WTC11 (cell line): ENCODE results near the gene KRT83.

Experiments
- CBFB ChIP-seq: sonication (generic); formaldehyde crosslinking; IDR thresholded peaks from 2 replicates; pipeline ENCODE4 v1.8.1; 2022; ENCODE audit warnings: mild to moderate bottlenecking, low read depth, missing genetic modification reagents
- CDX4 ChIP-seq: fragments of 250-450 bp; sonication (Bioruptor Pico); IDR thresholded peaks from 2 replicates; pipeline ENCODE4 v1.9.0; 2021; ENCODE audit warnings: moderate library complexity, mild to moderate bottlenecking, inconsistent platforms, borderline replicate concordance
- CTCF ChIP-seq: fragments of 200-600 bp; IDR thresholded peaks from 2 replicates; pipeline ENCODE4 v1.8.0; 2022; ENCODE audit warnings: antibody characterized with exemption
- E2F4 ChIP-seq: sonication (generic); formaldehyde crosslinking; IDR thresholded peaks from 2 replicates; pipeline ENCODE4 v1.8.1; 2022; ENCODE audit warnings: low read depth, mild to moderate bottlenecking, moderate library complexity, missing genetic modification reagents, borderline replicate concordance
- FOXP1 ChIP-seq: sonication (generic); formaldehyde crosslinking; IDR thresholded peaks from 2 replicates; pipeline ENCODE4 v1.8.0; 2022; ENCODE audit warnings: missing genetic modification reagents, mild to moderate bottlenecking, moderate library complexity, borderline replicate concordance
- USF1 ChIP-seq: sonication (generic); formaldehyde crosslinking; IDR thresholded peaks from 2 replicates; pipeline ENCODE4 v1.8.0; 2022; ENCODE audit warnings: mild to moderate bottlenecking, missing genetic modification reagents
- TF ChIP-seq, protein P1 (sequence below): sonication (generic); formaldehyde crosslinking; conservative IDR thresholded peaks from 2 replicates; pipeline ENCODE4 v1.8.1; 2022; ENCODE audit warnings: mild to moderate bottlenecking, missing genetic modification reagents
- TF ChIP-seq, protein P2 (sequence below): sonication (generic); formaldehyde crosslinking; IDR thresholded peaks from 2 replicates; pipeline ENCODE4 v1.8.1; 2023; ENCODE audit warnings: mild to moderate bottlenecking, missing genetic modification reagents
- TF ChIP-seq, protein P3 (sequence below): sonication (generic); formaldehyde crosslinking; IDR thresholded peaks from 2 replicates; pipeline ENCODE4 v1.8.0; 2023; ENCODE audit warnings: missing genetic modification reagents

DNA sequence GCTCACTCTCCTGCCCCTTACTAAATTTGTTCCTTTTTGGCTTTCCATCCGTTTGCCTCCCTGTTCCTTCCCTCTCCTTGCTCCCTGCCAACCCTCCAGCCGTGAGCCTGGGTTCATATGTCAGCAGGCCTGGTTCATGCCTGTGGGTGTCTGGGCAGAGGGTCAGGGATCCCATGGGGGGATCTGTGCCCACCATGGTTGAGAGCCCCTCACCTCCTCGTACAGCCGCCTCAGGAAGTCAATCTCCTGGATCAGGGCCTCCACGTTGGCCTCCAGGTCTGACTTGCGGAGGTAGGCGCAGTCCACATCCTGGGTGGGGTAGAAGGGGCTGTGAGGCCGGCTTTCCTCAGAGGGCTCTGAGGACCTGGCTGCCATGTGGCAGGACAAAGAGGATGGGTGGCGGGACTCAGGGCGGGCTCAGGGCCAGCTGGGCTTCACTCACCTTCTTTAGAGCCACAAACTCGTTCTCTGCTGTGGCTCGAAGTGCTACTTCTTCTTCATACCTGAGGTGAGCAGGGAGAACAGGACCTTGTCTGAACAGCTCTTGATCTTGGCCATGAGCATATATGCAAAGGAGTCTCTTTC, 3.6 kb downstream of the KRT83 start:
- TF ChIP-seq CTCF (no peak), E2F4 (CRISPR knock-in tag) (no peak), CBFB (CRISPR knock-in tag) (no peak), CDX4 (CRISPR knock-in tag) (no peak), FOXP1 (CRISPR knock-in tag) (no peak), USF1 (CRISPR knock-in tag) (no peak)
- TF ChIP-seq, protein P1, sequence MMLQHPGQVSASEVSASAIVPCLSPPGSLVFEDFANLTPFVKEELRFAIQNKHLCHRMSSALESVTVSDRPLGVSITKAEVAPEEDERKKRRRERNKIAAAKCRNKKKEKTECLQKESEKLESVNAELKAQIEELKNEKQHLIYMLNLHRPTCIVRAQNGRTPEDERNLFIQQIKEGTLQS = no peak
- TF ChIP-seq, protein P2, sequence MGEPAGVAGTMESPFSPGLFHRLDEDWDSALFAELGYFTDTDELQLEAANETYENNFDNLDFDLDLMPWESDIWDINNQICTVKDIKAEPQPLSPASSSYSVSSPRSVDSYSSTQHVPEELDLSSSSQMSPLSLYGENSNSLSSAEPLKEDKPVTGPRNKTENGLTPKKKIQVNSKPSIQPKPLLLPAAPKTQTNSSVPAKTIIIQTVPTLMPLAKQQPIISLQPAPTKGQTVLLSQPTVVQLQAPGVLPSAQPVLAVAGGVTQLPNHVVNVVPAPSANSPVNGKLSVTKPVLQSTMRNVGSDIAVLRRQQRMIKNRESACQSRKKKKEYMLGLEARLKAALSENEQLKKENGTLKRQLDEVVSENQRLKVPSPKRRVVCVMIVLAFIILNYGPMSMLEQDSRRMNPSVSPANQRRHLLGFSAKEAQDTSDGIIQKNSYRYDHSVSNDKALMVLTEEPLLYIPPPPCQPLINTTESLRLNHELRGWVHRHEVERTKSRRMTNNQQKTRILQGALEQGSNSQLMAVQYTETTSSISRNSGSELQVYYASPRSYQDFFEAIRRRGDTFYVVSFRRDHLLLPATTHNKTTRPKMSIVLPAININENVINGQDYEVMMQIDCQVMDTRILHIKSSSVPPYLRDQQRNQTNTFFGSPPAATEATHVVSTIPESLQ = no peak
- TF ChIP-seq, protein P3, sequence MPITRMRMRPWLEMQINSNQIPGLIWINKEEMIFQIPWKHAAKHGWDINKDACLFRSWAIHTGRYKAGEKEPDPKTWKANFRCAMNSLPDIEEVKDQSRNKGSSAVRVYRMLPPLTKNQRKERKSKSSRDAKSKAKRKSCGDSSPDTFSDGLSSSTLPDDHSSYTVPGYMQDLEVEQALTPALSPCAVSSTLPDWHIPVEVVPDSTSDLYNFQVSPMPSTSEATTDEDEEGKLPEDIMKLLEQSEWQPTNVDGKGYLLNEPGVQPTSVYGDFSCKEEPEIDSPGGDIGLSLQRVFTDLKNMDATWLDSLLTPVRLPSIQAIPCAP (CRISPR knock-in tag) = no peak
